HG03354 (cell line): ENCODE measurements around the gene NENF.

Experiments used
- ATAC-seq: cut with Tn5 transposase; IDR thresholded peaks from one replicate; pipeline ENCODE4 v1.9.1; 2021; ENCODE audit warnings: mild to moderate bottlenecking; ENCODE audit not compliant: unreplicated experiment, poor library complexity, severe bottlenecking

The NENF gene

GRCh38 chr1:212430416-212430815 lies 2.3 kb upstream of the NENF start:
- no peak for ATAC-seq

GRCh38 chr1:212430955-212431394 lies 1.7 kb upstream of the NENF start:
- no peak for ATAC-seq

GRCh38 chr1:212431644-212432043 lies 1.1 kb upstream of the NENF start:
- no peak for ATAC-seq

DNA sequence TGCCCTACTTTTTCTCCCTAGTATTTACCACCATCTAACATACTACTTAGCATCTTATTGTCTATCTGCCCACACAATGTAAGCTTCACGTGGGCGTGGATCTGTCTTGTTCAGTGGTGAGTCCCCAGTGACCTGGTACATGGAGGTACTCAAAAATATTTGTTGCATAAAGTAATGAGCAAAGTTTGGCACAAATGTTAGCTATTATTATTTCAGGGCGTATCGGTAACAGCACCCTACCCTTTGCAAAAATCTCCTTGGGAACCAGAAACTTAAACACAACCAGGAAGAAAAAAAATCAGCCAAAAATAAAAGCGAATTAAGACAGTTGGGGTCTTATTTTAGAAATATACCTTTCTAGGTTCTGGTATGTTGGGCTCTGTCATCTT lies 454 bp upstream of the NENF start:
- no peak for ATAC-seq

DNA sequence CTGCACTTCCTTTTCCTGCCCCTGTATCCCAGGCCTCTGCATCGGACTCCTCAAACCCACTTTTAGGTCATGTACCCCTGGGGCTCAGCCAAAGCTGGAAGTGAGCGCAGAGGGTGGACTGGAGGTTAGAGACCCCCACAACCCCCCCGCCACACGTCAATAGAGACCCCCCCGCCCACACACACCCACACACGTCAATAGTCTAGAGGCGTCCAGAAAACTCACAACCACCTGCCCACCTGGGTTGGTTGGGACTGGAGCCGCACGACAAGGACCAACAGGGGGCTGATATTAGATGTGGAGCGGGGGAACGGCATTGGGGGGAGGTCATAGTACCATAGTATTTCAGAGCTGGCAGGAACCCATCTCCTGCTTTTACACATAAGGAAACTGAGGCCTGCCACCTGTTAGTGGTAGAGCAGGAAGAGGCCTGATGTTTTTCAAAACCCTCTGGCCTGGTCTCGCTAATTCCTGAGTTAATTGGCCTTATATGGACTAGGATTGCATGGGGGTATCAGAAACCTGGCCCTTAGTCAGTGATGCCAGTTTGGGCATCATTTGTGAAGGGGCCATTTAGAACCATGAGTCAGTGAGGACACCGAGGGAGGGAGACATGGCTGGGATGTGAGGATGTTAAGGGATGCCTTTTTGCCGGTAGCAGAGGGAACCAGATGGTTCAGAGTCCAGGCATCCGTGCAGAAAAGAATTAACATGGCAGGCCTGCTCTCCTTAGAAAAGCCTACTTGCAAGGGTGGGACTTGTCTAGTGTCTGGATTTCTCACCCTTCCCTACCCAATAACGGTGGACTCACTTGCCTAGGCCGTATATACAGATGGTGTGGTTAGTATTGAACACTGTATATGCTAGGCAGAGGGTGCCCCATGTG lies 1.1 kb downstream of the NENF start:
- no peak for ATAC-seq

- no peak for ATAC-seq
These were observed 2.3 kb downstream of the NENF start for GRCh38 chr1:212434992-212435391.

DNA sequence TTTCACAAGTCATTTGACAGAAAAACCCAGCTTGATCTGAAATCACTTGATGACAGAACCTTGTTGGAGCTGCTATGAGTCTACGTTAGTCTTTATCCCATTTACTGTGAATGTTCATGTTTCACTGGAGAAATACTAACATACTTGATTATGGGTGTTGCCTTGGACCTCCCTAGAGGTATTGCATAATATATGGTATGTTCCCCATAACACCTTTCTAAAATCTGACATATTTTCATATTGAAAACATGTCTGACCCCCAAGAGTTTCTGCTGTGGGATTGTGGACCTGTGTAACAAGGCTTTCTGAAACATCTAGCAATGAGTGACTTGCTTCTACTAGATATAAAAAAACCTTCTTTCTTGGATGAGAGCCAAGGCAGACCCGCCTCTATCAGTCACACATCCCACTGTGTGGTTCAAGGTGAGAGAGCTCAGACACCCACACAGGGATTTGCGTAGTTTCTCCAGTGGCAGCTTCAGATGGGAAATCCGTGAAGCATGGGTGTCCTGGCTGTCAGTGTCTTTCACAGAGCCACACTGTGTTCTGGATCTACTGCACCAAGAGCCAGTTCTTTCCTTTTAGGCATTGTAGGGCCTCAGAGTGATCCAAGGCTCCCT lies 4.6 kb downstream of the NENF start:
- no peak for ATAC-seq

DNA sequence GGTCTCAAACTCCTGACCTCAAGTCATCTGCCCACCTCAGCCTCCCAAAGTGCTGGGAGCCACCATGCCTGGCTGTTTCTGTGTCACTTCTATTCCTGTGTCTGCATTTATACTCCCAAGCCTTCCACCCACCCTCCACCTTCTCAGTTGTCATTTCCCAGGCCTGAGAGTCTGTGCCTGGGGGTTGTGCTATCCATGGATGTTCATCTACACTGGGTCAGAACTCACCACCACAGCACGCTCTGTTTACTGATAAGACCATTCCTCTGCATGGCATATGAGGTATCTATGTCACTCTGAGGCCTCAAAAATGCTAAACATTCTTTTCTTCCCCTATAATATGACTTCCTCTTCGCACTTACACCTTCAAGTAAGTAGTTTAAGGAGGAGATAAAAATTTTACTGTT lies 6.1 kb downstream of the NENF start:
- no peak for ATAC-seq

DNA sequence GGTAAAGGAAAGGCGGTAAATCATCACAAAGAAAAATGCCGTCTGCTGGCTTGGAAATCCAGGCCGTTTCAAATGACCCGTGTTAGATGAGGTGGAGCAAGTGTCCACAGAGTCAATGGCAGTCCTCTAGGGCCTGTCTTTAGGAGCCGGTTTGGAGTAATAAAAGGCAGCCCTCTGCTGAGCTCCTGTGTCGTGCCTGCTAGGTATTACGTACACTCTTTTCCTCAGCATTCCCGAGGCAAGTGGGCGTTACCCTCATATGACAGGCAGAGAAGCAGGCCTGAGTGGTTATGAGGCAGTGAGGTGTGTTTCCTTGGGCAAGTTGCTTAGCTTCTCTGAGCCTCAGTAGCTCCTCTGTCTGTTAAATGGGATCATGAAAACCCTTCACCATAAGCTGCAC lies 7.7 kb downstream of the NENF start:
- ATAC-seq = no peak

- no peak for ATAC-seq
These were observed 9.7 kb downstream of the NENF start for GRCh38 chr1:212442408-212442807.

GRCh38 chr1:212446333-212446732 lies 13.6 kb downstream of the NENF start:
- no peak for ATAC-seq

- no peak for ATAC-seq
These were observed 14.8 kb downstream of the NENF start for GRCh38 chr1:212447478-212447877.

DNA sequence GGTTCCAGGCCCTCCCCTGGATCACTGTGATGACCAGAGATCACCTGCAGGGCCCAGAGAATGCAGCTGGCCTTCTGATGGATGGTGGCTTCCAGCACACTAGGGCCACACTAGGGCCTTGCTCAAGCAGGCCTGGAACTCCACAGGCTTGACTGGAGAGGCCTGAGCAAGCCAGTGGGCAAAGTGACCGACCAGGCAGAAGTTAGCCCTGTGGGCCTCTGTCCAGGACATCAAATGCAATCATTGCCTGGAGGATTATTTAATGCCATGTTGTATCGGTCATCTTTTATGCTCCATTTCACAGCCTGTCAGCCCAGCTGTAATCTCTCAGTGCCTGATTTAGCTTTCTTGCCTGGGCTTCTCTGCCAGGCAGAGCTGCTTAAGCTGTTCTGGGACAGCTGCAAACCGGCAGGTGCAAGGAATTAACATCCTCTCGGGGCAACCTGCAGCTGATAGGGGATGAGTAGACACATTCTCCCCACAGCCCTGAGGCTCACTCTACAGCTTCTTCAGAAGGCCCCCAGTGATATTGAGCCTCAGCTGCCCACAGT lies 17.7 kb downstream of the NENF start:
- ATAC-seq = no peak

- no peak for ATAC-seq
These were observed 18.9 kb downstream of the NENF start for GRCh38 chr1:212451416-212452322.

DNA sequence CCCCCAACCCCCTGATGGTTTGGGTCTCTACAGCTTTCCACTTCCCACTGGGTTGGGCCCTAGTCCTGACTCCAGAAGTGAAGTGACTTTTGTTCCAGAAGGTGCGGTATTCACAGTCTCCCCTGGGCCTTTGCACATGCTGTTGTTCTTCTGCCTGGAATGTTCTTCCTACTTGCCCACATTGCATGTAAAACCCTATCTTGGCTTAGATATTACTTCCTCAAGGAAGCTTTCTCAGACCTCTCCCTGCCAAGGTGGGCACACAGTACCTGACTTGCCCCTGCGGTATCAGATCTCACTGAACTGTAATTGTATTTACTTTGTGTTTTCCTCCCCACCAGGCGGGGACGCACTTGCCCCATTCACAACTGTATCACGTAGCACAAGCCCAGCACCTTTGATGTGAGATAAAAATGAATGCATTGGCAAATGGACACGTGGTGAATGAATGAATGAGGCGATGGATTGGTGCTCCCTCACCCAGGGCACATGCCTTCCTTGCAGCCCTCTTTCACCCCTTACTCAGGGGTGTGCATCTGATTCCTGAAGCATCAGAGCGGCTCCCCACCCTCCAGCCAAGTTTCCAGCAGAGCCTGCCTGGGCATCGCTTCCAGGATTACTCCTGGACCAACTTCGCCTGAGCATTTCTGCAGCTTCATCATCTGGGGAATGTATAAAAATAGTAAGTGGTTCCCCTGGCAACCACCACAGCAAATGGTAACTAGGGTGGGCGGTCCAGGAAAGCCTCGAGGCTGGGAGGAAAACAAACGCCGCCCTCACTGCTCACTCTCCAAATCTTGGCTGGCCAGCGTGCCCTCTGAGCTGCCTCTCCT lies 19.8 kb downstream of the NENF start:
- no peak for ATAC-seq

- no peak for ATAC-seq
These were observed 20.6 kb downstream of the NENF start for GRCh38 chr1:212453156-212453857.

GRCh38 chr1:212454741-212455140 lies 22.0 kb downstream of the NENF start:
- ATAC-seq = no peak

- ATAC-seq = no peak
These were observed 22.7 kb downstream of the NENF start for GRCh38 chr1:212455401-212455800.
